Measurements from ENCODE around the gene CYB561. TPM values are rescaled to one million over a fixed set of nuclear protein-coding genes. Genes with fewer than 3 reads are reported as not detected.

Gene CYB561
- total and polyA plus RNA-seq, 9 of the 15 experiments (the other 6 are each of a cell fraction or from before 2014, with no cell fraction given): 4.0 to 30.8 (median 17.4) TPM

- TF ChIP-seq MNT (conservative IDR thresholded peaks at IDR 0.05) (0 out of 4 replicates have a peak, but pooled peaks have one; percentile 30 to 40), DEAF1 (CRISPR knock-in tag; IDR thresholded peaks at IDR 0.05) (peak; percentile 95), GATAD2B (IDR thresholded peaks at IDR 0.05; ENCODE audit: borderline replicate concordance) (0 out of 2 replicates have a peak, but pooled peaks have one; percentile 39), ZNF592 (IDR thresholded peaks at IDR 0.05) (0 out of 2 replicates have a peak, but pooled peaks have one; percentile 28), RCOR1 (IDR thresholded peaks at IDR 0.05; ENCODE audit: borderline replicate concordance in 1 of 2, low read depth in 2 of 2, low read length in 2 of 2) (peak in 1 of 2 experiments; percentile 62; a peak in 1 of 4 replicates), MAZ (CRISPR knock-in tag; conservative IDR thresholded peaks at IDR 0.05 in 1 of 2, IDR thresholded peaks at IDR 0.05 in 1 of 2) (peak in 1 of 2 experiments; percentile 47; a peak in 1 of 4 replicates), TRIM28 (IDR thresholded peaks at IDR 0.05) (no peak), SMC3 (conservative IDR thresholded peaks at IDR 0.05; ENCODE audit: insufficient read depth, low read depth, low read length) (peak; percentile 92), STAG1 (CRISPR knock-in tag; IDR thresholded peaks at IDR 0.05; ENCODE audit: borderline replicate concordance) (peak; percentile 87), CREB3 (tag; conservative IDR thresholded peaks at IDR 0.05; ENCODE audit: low read depth) (no peak), MCM2 (IDR thresholded peaks at IDR 0.05; ENCODE audit: low read depth) (no peak), SIN3B (IDR thresholded peaks at IDR 0.05; ENCODE audit: low read depth) (no peak), KLF13 (tag; IDR thresholded peaks at IDR 0.05; ENCODE audit: borderline replicate concordance, low read depth) (no peak), HDAC8 (tag; IDR thresholded peaks at IDR 0.05) (no peak), CREM (IDR thresholded peaks at IDR 0.05; ENCODE audit: low read depth) (peak; percentile 40; the same call in 1 of the 2 replicates), CBX5 (IDR thresholded peaks at IDR 0.05; ENCODE audit: borderline replicate concordance, low read depth) (no peak), ZNF280B (CRISPR knock-in tag; IDR thresholded peaks at IDR 0.05) (no peak), C11orf30 (IDR thresholded peaks at IDR 0.05; ENCODE audit: low read depth) (no peak)
These were observed 20.6 kb downstream of the CYB561 start (continued) for GRCh38 chr17:63425483-63425882.
